ENCODE measurements around the gene KSR2.

The KSR2 gene

GRCh38 chr12:117570608-117571007, 398.2 kb downstream of the KSR2 start:
- Histone ChIP-seq H3K4me3 (ENCODE audit: low read depth, low read length, poor library complexity, severe bottlenecking) (no peak overlapping the region), H3K27me3 (ENCODE audit: insufficient read depth, low read length) (no peaks in the 10 kb centered on the region), H3K79me2 (ENCODE audit: insufficient read depth, low read length) (no peaks in the 10 kb centered on the region), H3K36me3 (ENCODE audit: insufficient read depth, low read length) (no peaks in the 10 kb centered on the region), H3K9me3 (ENCODE audit: low read length) (no peaks in the 10 kb centered on the region), H3K9ac (ENCODE audit: low read length) (no peak overlapping the region), H3K9me2 (ENCODE audit: low read depth, low read length) (no peaks in the 10 kb centered on the region), H4K20me1 (ENCODE audit: insufficient read depth, low read length) (no peaks in the 10 kb centered on the region), H2AFZ (ENCODE audit: low read length) (no peak overlapping the region), H3K4me2 (ENCODE audit: low read length) (no peak overlapping the region), H3K27ac (ENCODE audit: low read depth, low read length, poor library complexity, severe bottlenecking) (no peak overlapping the region), H3F3A (ENCODE audit: insufficient read depth, low read length) (no peaks in the 10 kb centered on the region), H3K4me1 (ENCODE audit: insufficient read depth, low read length, severe bottlenecking) (no peaks in the 10 kb centered on the region)
- no peak for TF ChIP-seq EZH2 (IDR thresholded peaks at IDR 0.05; ENCODE audit: borderline replicate concordance, low read length)
- no peak for TF ChIP-seq CTCF (IDR thresholded peaks at IDR 0.05; ENCODE audit: low read length)

GRCh38 chr12:117567644-117568216, 401.1 kb downstream of the KSR2 start:
- H3K4me2 ChIP-seq (ENCODE audit: low read length), result no peak overlapping the region
- H3K27ac ChIP-seq (ENCODE audit: low read depth, low read length, poor library complexity, severe bottlenecking), result no peak overlapping the region
- no peaks in the 10 kb centered on the region for H3K4me1 ChIP-seq (ENCODE audit: insufficient read depth, low read length, severe bottlenecking)
- H2AFZ ChIP-seq (ENCODE audit: low read length), result no peak overlapping the region
- no peaks in the 10 kb centered on the region; the same call in 1 of the 2 replicates for H3K27me3 ChIP-seq (ENCODE audit: insufficient read depth, low read length)
- no peaks in the 10 kb centered on the region for H4K20me1 ChIP-seq (ENCODE audit: insufficient read depth, low read length)
- H3F3A ChIP-seq (ENCODE audit: insufficient read depth, low read length), result no peaks in the 10 kb centered on the region
- H3K9me2 ChIP-seq (ENCODE audit: low read depth, low read length), result no peaks in the 10 kb centered on the region
- H3K36me3 ChIP-seq (ENCODE audit: insufficient read depth, low read length), result no peaks in the 10 kb centered on the region
- H3K79me2 ChIP-seq (ENCODE audit: insufficient read depth, low read length), result no peaks in the 10 kb centered on the region
- H3K9me3 ChIP-seq (ENCODE audit: low read length), result no peaks in the 10 kb centered on the region
- H3K4me3 ChIP-seq (ENCODE audit: low read depth, low read length, poor library complexity, severe bottlenecking), result no peak overlapping the region
- TF ChIP-seq CTCF (IDR thresholded peaks at IDR 0.05; ENCODE audit: low read length) (no peak), EZH2 (IDR thresholded peaks at IDR 0.05; ENCODE audit: borderline replicate concordance, low read length) (no peak)
- no peak overlapping the region for H3K9ac ChIP-seq (ENCODE audit: low read length)

GRCh38 chr12:117564881-117565280, 403.9 kb downstream of the KSR2 start:
- Histone ChIP-seq H3K4me1 (ENCODE audit: insufficient read depth, low read length, severe bottlenecking) (no peaks in the 10 kb centered on the region), H3K9ac (ENCODE audit: low read length) (no peak overlapping the region), H3K27me3 (ENCODE audit: insufficient read depth, low read length) (no peaks in the 10 kb centered on the region; the same call in 1 of the 2 replicates), H3K36me3 (ENCODE audit: insufficient read depth, low read length) (no peaks in the 10 kb centered on the region), H2AFZ (ENCODE audit: low read length) (no peak overlapping the region), H3K4me2 (ENCODE audit: low read length) (no peak overlapping the region), H4K20me1 (ENCODE audit: insufficient read depth, low read length) (no peaks in the 10 kb centered on the region), H3K9me2 (ENCODE audit: low read depth, low read length) (no peaks in the 10 kb centered on the region), H3K27ac (ENCODE audit: low read depth, low read length, poor library complexity, severe bottlenecking) (no peak overlapping the region), H3K4me3 (ENCODE audit: low read depth, low read length, poor library complexity, severe bottlenecking) (no peak overlapping the region), H3K9me3 (ENCODE audit: low read length) (no peaks in the 10 kb centered on the region), H3F3A (ENCODE audit: insufficient read depth, low read length) (no peaks in the 10 kb centered on the region), H3K79me2 (ENCODE audit: insufficient read depth, low read length) (no peaks in the 10 kb centered on the region)
- no peak for TF ChIP-seq CTCF (IDR thresholded peaks at IDR 0.05; ENCODE audit: low read length)
- TF ChIP-seq EZH2 (IDR thresholded peaks at IDR 0.05; ENCODE audit: borderline replicate concordance, low read length), result no peak
